Measurements from ENCODE around the gene NAT9.

The NAT9 gene

GRCh38 chr17:74776044-74776962, at the start of gene NAT9:
TSS of gene NAT9 (minus strand) at chr17:74776345. CDS start at chr17:74775698, 647 bp downstream.
- Histone ChIP-seq H3K4me3 (peak within 1 kb of the TSS; percentile 72 to 96 (median 82)), H3K27ac (peak within 1 kb of the TSS; percentile 16 to 93 (median 84))

- no peak overlapping the region for H3K27ac ChIP-seq
- H3K4me3 ChIP-seq = no peak overlapping the region
Observed at GRCh38 chr17:74824961-74825627, 48.9 kb upstream of the NAT9 start.

GRCh38 chr17:74822939-74823367, 46.8 kb upstream of the NAT9 start:
- no peak overlapping the region for H3K4me3 ChIP-seq
- peak overlapping the region in 2 of 21 experiments; percentile 44 for H3K27ac ChIP-seq

- Histone ChIP-seq H3K4me3 (no peak overlapping the region), H3K27ac (peak overlapping the region in 1 of 21 experiments; percentile 44)
Observed at GRCh38 chr17:74822335-74822938, 46.3 kb upstream of the NAT9 start.

- H3K4me3 ChIP-seq = no peak overlapping the region
- no peak overlapping the region for H3K27ac ChIP-seq
Observed at GRCh38 chr17:74821655-74822334, 45.6 kb upstream of the NAT9 start.

- Histone ChIP-seq H3K27ac (no peak overlapping the region), H3K4me3 (no peak overlapping the region)
Observed at GRCh38 chr17:74819801-74820436, 43.8 kb upstream of the NAT9 start.

- Histone ChIP-seq H3K27ac (no peak overlapping the region), H3K4me3 (no peak overlapping the region)
Observed at GRCh38 chr17:74818291-74818938, 42.3 kb upstream of the NAT9 start.

GRCh38 chr17:74816905-74817620, 40.9 kb upstream of the NAT9 start:
- no peak overlapping the region for H3K27ac ChIP-seq
- H3K4me3 ChIP-seq = no peak overlapping the region

- no peak overlapping the region for H3K27ac ChIP-seq
- H3K4me3 ChIP-seq = no peak overlapping the region
Observed at GRCh38 chr17:74815550-74816370, 39.6 kb upstream of the NAT9 start.

GRCh38 chr17:74815067-74815466, 38.9 kb upstream of the NAT9 start:
- Histone ChIP-seq H3K27ac (no peak overlapping the region), H3K4me3 (no peak overlapping the region)

GRCh38 chr17:74814453-74814852, 38.3 kb upstream of the NAT9 start:
- H3K27ac ChIP-seq = no peak overlapping the region

GRCh38 chr17:74812109-74813009, 36.2 kb upstream of the NAT9 start:
- Histone ChIP-seq H3K27ac (no peak overlapping the region), H3K4me3 (no peak overlapping the region)

More at GRCh38 chr17:74814453-74814852, 38.3 kb upstream of the NAT9 start:
- H3K4me3 ChIP-seq = no peak overlapping the region

GRCh38 chr17:74810699-74811485, 34.7 kb upstream of the NAT9 start:
- Histone ChIP-seq H3K4me3 (no peak overlapping the region), H3K27ac (no peak overlapping the region)

GRCh38 chr17:74808714-74809430, 32.7 kb upstream of the NAT9 start:
- Histone ChIP-seq H3K27ac (no peak overlapping the region), H3K4me3 (no peak overlapping the region)

- no peak overlapping the region for H3K27ac ChIP-seq
- no peak overlapping the region for H3K4me3 ChIP-seq
Observed at GRCh38 chr17:74807925-74808324, 31.8 kb upstream of the NAT9 start.

Data from skin epidermis (tissue), 12 donors.